ENCODE data around the gene SEMA6C. TPM values are rescaled to one million over a fixed set of nuclear protein-coding genes. Genes with fewer than 3 reads are reported as not detected.

Gene SEMA6C
- total and polyA plus RNA-seq, 4 donors: 6.3 to 9.8 (median 6.5) TPM

DNA sequence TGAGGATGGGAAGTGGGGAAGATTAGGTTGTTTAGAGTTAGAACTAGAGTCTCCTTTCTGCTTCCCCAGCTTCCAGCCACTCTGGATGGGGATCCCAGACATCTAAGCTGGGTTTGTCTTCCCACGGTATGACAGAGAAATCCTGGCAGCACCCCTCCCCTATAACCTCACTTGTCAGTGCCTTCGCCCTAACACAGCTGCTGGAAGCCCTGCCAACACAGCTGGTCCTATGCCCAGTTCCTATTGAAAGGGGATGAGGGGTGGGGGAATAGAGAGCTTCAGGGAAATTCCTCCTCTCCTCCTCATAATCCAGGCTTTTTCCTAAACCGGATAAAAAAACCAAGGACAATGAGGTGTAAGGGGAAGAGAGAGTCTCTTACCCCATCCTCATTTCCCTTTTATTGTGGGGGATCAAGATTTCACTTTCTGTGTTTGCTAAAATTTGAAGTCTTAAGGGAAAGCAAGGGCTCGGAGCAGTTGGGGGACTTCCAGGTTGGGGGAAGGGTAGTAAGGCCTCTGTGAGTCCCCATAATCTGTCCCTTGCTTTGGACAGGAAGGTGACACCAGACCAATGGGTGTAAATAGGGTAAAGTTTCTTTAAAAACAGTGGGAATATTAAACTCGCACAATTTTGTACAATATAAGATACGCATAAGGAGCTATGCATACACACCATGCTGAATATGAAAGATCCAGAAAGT, 28.8 kb upstream of the SEMA6C start:
- TF ChIP-seq, protein P1, sequence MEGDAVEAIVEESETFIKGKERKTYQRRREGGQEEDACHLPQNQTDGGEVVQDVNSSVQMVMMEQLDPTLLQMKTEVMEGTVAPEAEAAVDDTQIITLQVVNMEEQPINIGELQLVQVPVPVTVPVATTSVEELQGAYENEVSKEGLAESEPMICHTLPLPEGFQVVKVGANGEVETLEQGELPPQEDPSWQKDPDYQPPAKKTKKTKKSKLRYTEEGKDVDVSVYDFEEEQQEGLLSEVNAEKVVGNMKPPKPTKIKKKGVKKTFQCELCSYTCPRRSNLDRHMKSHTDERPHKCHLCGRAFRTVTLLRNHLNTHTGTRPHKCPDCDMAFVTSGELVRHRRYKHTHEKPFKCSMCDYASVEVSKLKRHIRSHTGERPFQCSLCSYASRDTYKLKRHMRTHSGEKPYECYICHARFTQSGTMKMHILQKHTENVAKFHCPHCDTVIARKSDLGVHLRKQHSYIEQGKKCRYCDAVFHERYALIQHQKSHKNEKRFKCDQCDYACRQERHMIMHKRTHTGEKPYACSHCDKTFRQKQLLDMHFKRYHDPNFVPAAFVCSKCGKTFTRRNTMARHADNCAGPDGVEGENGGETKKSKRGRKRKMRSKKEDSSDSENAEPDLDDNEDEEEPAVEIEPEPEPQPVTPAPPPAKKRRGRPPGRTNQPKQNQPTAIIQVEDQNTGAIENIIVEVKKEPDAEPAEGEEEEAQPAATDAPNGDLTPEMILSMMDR (IDR thresholded peaks at IDR 0.05; ENCODE audit: control extremely low read depth, extremely low read depth): no peak
- WGBS, 2 donors: 72 to 78% methylated on average over 6 of the region's 6 CpGs
- Histone ChIP-seq H3K9me3 (ENCODE audit: control insufficient read depth in 4 of 4, insufficient read depth in 3 of 4, low read length in 3 of 4) (no peaks in the 10 kb centered on the region), H3K9ac (ENCODE audit: insufficient read depth in 1 of 2, low read length in 2 of 2) (no peak overlapping the region), H3K27me3 (ENCODE audit: control insufficient read depth in 3 of 3, insufficient read depth in 3 of 3, low read length in 2 of 3) (no peaks in the 10 kb centered on the region), H3K4me3 (no peak overlapping the region), H3K27ac (ENCODE audit: low read depth in 1 of 2, low read length in 1 of 2) (no peak overlapping the region), H3K36me3 (ENCODE audit: control insufficient read depth in 4 of 4, insufficient read depth in 4 of 4, low read length in 4 of 4) (peaks cover 17 to 41% (median 28%) of the 10 kb centered on the region in 4 donors), H3K4me1 (ENCODE audit: control insufficient read depth in 5 of 5, insufficient read depth in 5 of 5, low read length in 5 of 5) (peaks cover 0 to 6% (median 0%) of the 10 kb centered on the region in 5 donors)
- ATAC-seq (ENCODE audit: insufficient read depth, low FRiP score) (no peak), DNase-seq (peak in 2 of 3 donors; percentile 46 to 48)

DNA sequence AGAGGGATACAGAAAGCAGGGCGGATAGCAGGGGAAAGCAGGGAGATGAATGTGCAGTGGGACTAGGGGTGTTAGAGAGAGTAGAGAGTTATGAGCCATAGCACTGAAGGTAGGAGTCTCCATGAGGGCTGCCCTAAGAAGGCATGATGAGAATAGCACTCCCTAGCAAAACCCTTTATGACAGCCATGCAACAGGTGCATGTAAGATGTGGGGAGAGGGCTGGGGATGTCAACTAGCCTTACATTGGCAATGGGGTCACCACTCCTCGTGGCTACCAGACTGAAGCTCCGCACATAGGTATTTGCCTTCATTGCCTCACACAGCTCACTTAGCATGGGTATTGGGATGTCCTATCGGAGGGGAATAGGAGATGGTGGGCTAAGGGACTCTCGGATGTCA, 24.8 kb upstream of the SEMA6C start:
- H3K4me1 ChIP-seq (ENCODE audit: control insufficient read depth in 5 of 5, insufficient read depth in 5 of 5, low read length in 5 of 5): peaks cover 0 to 15% (median 6%) of the 10 kb centered on the region in 5 donors
- no peak overlapping the region for H3K9ac ChIP-seq (ENCODE audit: insufficient read depth in 1 of 2, low read length in 2 of 2)
- H3K27ac ChIP-seq (ENCODE audit: low read depth in 1 of 2, low read length in 1 of 2): no peak overlapping the region
- H3K9me3 ChIP-seq (ENCODE audit: control insufficient read depth in 4 of 4, insufficient read depth in 3 of 4, low read length in 3 of 4): no peaks in the 10 kb centered on the region
- TF ChIP-seq, protein P1 (IDR thresholded peaks at IDR 0.05; ENCODE audit: control extremely low read depth, extremely low read depth): no peak
- H3K36me3 ChIP-seq (ENCODE audit: control insufficient read depth in 4 of 4, insufficient read depth in 4 of 4, low read length in 4 of 4): peaks cover 0 to 36% (median 22%) of the 10 kb centered on the region in 4 donors
- DNase-seq: no peak
- 87 to 92% methylated on average over 5 of the region's 5 CpGs for WGBS, 2 donors
- no peak overlapping the region for H3K4me3 ChIP-seq
- ATAC-seq (ENCODE audit: insufficient read depth, low FRiP score): no peak
- no peaks in the 10 kb centered on the region for H3K27me3 ChIP-seq (ENCODE audit: control insufficient read depth in 3 of 3, insufficient read depth in 3 of 3, low read length in 2 of 3)

DNA sequence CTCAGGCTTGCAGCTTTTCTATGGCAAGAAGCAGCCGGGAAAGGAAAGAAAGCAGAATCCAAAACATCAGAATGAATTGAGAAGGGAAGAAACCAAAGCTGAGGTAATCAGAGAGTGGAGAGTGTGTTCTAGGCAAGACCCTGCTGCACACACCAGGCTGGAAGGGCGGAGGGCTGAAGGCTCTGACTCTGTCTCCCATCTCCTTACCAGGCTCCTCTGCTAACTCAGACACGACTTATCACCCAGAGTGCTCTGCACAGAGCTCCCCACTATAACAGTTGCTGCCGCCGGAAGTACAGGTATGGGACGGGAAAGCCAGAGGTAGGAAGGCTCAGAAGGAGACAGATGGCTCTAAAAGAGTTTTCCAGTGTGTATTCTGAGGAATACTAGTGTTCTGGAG, 20.7 kb upstream of the SEMA6C start:
- no peak overlapping the region for H3K27ac ChIP-seq (ENCODE audit: low read depth in 1 of 2, low read length in 1 of 2)
- TF ChIP-seq, protein P1 (IDR thresholded peaks at IDR 0.05; ENCODE audit: control extremely low read depth, extremely low read depth): no peak
- no peak for DNase-seq
- H3K27me3 ChIP-seq (ENCODE audit: control insufficient read depth in 3 of 3, insufficient read depth in 3 of 3, low read length in 2 of 3): no peaks in the 10 kb centered on the region
- ATAC-seq (ENCODE audit: insufficient read depth, low FRiP score): no peak
- no peak overlapping the region for H3K9ac ChIP-seq (ENCODE audit: insufficient read depth in 1 of 2, low read length in 2 of 2)
- peaks cover 0 to 19% (median 16%) of the 10 kb centered on the region in 4 donors for H3K36me3 ChIP-seq (ENCODE audit: control insufficient read depth in 4 of 4, insufficient read depth in 4 of 4, low read length in 4 of 4)
- H3K4me1 ChIP-seq (ENCODE audit: control insufficient read depth in 5 of 5, insufficient read depth in 5 of 5, low read length in 5 of 5): peaks cover 6 to 20% (median 8%) of the 10 kb centered on the region in 5 donors
- no peak overlapping the region for H3K4me3 ChIP-seq
- no peaks in the 10 kb centered on the region for H3K9me3 ChIP-seq (ENCODE audit: control insufficient read depth in 4 of 4, insufficient read depth in 3 of 4, low read length in 3 of 4)
- WGBS, 2 donors: 90 to 91% methylated on average over 6 of the region's 6 CpGs
